IPS-20b (cell line): Measurements from ENCODE around the gene NFE2.
"Not testable (repeated sequence)": the region's sequence is repeated elsewhere in the genome, so short reads cannot be mapped to it uniquely, and the experiment has no call there.

Source experiments
- H3K27ac ChIP-seq: one replicate; pipeline ENCODE4 v1.5.1; 2013; ENCODE audit warnings: low read length
- H3K27me3 ChIP-seq: 2 replicates; pipeline ENCODE4 v1.6.1; 2013; ENCODE audit warnings: mild to moderate bottlenecking, low read length, inconsistent platforms; ENCODE audit not compliant: insufficient read depth
- H3K36me3 ChIP-seq: 2 replicates; pipeline ENCODE4 v1.6.1; 2013; ENCODE audit warnings: low read depth, mild to moderate bottlenecking, inconsistent platforms, low read length, moderate library complexity; ENCODE audit not compliant: insufficient read depth
- H3K4me1 ChIP-seq: 2 replicates; pipeline ENCODE4 v1.6.1; 2013; ENCODE audit warnings: mild to moderate bottlenecking, control low read depth, inconsistent platforms, low read length, moderate library complexity; ENCODE audit not compliant: insufficient read depth
- H3K4me3 ChIP-seq: 2 replicates; pipeline ENCODE4 v1.5.1; 2013; ENCODE audit warnings: mild to moderate bottlenecking, low read length, inconsistent platforms
- H3K9ac ChIP-seq: 2 replicates; pipeline ENCODE4 v1.6.1; 2013; ENCODE audit warnings: low read depth, mild to moderate bottlenecking, inconsistent platforms, low read length, moderate library complexity
- H3K9me3 ChIP-seq: 2 replicates; pipeline ENCODE4 v1.6.1; 2013; ENCODE audit warnings: mild to moderate bottlenecking, low read depth, low read length, inconsistent platforms; ENCODE audit not compliant: insufficient read depth

Gene NFE2

DNA sequence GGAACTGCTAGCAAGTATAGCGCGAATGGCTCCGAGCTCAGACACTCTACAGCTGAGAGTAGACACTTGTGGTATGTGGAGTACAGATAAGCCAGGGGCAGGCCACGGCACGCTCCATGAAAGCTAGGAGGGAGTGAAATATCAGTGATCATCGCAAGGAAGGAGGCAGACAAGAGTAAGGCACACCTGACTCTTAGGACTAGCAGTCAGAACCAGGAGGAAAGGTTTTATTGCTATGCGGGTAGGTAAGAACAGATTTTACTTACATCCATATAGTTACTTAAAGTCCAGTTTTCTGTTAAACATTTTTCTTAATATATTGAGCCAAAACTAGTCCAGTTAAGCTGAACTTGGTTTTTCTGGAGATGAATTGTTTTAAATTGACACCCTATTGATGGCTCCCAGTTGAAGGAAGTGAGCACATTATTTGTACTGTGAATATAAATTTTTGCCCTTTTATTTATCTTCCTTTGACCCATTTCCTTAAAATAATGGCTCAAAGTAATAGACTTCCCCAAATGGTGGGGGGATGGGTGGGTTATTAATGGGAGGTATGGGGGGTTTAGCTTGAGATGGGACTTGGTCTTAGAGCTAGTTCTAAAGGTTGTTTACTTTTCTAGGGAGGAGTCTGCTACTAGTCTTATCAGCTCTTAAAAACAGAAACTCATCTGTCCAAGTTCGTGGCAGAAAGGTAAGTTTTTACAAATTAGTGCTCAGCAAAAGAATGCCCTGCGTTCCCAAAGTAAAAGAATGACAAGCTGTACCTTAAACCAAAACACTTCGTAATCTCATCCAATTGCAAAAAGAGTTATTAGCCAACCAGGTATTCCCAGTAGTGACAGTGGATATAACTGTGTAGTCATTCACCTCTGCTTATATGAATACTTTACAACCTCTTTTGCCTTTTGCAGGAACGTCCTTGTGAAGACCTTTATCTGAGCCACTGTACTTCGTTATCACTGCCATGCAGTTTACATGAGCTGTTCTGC is 14.5 kb downstream of the NFE2 start:
- Histone ChIP-seq H3K9me3 (no peaks in the 10 kb centered on the region), H3K9ac (no peak overlapping the region; the same call in 1 of the 2 replicates), H3K4me3 (no peak overlapping the region), H3K27me3 (no peaks in the 10 kb centered on the region), H3K36me3 (peaks cover 70% of the 10 kb centered on the region), H3K4me1 (peaks cover 10% of the 10 kb centered on the region; the same call in 1 of the 2 replicates), H3K27ac (no peak overlapping the region)

DNA sequence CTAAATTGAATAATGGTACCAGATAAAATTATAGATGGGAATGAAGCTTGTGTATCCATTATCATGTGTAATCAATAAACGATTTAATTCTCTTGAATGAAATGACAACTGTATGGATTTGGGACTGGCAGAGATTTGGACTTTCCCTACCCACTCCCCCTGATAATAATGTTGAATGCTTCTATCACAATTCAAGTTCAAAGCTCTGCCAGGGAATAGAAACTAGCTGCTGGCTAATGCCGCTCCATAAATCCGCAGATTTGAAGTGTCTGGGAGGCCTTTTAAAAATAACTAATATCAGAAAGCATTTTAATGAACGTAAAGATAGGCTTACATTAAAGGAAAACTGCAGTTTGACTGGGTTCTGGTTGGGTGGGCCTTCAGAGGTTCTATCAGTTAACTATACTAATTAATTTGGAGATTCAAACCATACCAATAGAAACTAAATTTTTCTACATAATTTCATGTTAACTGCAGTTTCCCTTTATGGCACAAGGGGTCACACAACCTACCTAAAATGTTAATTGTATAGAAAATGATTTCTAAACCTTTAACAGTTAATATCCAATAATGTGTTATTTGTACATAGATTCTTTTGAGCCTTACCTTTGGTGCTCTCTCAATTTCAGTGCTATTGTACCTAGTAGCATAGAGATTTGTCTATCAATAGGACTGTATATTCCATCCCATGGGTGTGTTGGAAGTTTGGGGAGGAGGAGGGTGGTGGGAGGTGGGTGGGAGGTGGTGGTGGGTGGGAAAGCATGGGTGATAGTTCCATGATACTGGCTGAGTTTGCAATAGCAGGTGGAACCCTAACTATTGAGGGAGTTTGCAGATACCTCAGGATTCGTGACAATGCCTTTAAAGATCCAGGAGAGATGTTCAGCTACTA is 15.4 kb downstream of the NFE2 start:
- Histone ChIP-seq H3K27ac (no peak overlapping the region), H3K9ac (no peak overlapping the region; the same call in 1 of the 2 replicates), H3K4me1 (peaks cover 10% of the 10 kb centered on the region; the same call in 1 of the 2 replicates), H3K9me3 (no peaks in the 10 kb centered on the region), H3K4me3 (peak overlapping the region; percentile 53), H3K27me3 (no peaks in the 10 kb centered on the region), H3K36me3 (peaks cover 77% of the 10 kb centered on the region)

DNA sequence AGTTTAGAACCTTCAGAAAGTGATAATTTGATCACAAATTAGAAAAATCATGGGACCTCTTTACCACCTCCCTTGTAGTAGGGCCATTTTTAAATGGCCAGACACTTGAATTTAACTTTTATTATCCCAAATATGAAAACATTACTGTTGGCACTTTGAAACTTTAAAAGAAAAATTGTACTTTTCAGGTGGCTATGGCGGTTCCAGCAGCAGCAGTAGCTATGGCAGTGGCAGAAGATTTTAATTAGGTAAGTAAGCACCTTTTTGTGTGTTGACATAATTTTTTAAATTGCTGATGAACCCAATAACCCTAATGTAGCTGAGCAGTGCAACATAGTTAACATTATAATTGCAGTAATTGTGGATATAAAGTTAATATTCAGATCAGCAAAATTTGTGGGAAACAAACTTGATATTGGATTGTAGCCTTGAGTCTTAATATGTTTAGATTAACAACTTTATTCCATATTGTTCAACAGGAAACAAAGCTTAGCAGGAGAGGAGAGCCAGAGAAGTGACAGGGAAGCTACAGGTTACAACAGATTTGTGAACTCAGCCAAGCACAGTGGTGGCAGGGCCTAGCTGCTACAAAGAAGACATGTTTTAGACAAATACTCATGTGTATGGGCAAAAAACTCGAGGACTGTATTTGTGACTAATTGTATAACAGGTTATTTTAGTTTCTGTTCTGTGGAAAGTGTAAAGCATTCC is 16.6 kb downstream of the NFE2 start:
- H3K36me3 ChIP-seq, result peaks cover 77% of the 10 kb centered on the region
- not testable (repeated sequence) for H3K9me3 ChIP-seq, H3K4me1 ChIP-seq, H3K27ac ChIP-seq, H3K27me3 ChIP-seq
- H3K9ac ChIP-seq, result peak overlapping the region; percentile 100
- peak overlapping the region; percentile 94 for H3K4me3 ChIP-seq

DNA sequence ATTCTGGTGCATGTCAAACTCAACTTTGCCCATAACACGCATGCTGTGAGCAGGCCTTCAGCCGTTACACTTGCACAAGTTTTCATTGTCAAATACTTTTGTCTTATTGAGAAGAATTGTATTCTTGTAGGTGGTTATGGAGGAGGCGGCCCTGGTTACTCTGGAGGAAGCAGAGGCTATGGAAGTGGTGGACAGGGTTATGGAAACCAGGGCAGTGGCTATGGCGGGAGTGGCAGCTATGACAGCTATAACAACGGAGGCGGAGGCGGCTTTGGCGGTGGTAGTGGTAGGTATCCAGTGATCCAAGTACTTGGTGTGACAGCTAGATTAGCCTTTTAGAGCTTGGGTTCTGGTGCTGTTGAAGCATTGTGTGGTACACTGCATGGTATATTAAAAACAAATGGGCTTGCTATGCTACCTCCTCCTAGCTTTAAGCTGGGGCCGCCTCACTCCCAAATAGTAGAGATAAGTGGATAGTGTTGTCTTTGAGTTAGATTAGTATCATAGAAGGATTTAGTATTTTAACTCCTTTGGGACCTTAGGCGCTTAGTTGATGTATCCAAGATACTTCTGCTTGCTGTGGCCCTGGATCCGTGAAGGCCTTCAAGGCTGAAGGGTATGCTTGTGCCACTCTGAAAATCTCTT is 17.7 kb downstream of the NFE2 start:
- peaks cover 15% of the 10 kb centered on the region for H3K4me1 ChIP-seq
- no peak overlapping the region for H3K27ac ChIP-seq

DNA sequence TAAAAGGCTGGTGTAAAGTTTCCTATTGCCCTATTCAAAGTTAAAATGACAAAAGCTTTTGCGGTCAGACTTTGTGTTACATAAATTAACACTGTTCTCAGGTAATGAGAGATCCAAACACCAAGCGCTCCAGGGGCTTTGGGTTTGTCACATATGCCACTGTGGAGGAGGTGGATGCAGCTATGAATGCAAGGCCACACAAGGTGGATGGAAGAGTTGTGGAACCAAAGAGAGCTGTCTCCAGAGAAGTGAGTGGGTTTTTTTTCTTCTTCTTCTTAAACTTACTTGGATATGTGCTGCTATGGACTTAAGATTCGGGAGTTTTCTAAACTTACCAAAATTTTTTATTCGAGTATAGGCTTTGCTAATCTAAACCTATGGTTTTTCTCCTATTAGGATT is 19.1 kb downstream of the NFE2 start:
- Histone ChIP-seq H3K4me1 (peaks cover 20% of the 10 kb centered on the region), H3K4me3 (peak overlapping the region; percentile 94), H3K9ac (peak overlapping the region; percentile 100), H3K27ac (peak overlapping the region; percentile 85), H3K36me3 (peaks cover 75% of the 10 kb centered on the region)
- not testable (repeated sequence) for H3K27me3 ChIP-seq, H3K9me3 ChIP-seq

More for the DNA sequence above, 17.7 kb downstream of the NFE2 start:
- Histone ChIP-seq H3K27me3 (no peaks in the 10 kb centered on the region), H3K4me3 (peak overlapping the region; percentile 94), H3K9ac (peak overlapping the region; percentile 100; the same call in 1 of the 2 replicates), H3K9me3 (no peaks in the 10 kb centered on the region), H3K36me3 (peaks cover 81% of the 10 kb centered on the region)

DNA sequence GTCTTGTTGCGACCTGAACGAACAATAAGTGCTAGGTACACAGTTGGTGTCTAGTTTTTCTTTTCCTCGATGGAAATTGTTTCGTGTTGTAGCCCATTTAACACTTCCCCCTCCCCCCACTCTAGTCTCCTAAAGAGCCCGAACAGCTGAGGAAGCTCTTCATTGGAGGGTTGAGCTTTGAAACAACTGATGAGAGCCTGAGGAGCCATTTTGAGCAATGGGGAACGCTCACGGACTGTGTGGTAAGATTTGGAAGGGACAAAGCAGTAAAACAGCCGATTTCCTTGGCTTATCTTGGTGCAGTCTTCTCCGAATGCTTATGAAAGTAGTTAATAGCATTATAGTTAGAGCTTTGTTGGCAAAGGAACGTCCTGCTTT is 19.6 kb downstream of the NFE2 start:
- Histone ChIP-seq H3K4me3 (peak overlapping the region; percentile 94), H3K9ac (peak overlapping the region; percentile 100), H3K4me1 (peaks cover 20% of the 10 kb centered on the region), H3K27ac (peak overlapping the region; percentile 85), H3K36me3 (peaks cover 75% of the 10 kb centered on the region)
- H3K9me3 ChIP-seq, H3K27me3 ChIP-seq: not testable (repeated sequence)

DNA sequence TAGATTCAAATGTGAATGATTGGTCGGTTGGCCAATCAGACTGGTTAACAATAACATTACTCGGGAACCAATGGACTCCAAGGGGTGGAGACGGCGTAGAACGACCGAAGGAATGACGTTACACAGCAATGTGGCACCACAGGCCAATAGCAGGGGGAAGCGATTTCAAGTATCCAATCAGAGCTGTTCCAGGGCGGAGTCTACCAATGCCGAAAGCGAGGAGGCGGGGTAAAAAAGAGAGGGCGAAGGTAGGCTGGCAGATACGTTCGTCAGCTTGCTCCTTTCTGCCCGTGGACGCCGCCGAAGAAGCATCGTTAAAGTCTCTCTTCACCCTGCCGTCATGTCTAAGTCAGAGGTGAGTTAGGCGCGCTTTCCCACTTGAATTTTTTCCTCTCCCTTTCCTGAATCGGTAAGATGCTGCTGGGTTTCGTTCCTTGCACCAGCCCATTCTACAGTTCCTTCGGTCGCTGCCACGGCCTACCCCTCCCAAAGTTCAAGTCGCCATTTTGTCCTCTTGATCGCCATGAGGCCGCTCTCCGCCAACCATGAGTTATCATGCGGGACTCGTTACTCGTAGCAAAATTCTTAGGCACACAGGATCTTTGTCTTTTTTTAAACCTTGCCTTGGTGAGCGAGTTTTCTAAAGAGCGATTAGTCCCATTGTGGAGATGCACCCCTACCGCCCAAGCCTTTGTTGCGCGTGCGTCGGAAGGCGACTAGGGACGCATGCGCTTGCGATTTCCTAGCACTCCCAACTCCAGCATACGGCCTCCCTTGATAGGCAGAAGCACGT is 20.2 kb downstream of the NFE2 start, which contains the start of gene HNRNPA1:
TSS of gene HNRNPA1 (plus strand) at position 259 of the 793 bp plus-strand sequence. CDS start at position 341, 82 bp downstream.
- Histone ChIP-seq H3K36me3 (peaks cover 72% of the 10 kb centered on the region), H3K4me1 (peaks cover 20% of the 10 kb centered on the region)

DNA sequence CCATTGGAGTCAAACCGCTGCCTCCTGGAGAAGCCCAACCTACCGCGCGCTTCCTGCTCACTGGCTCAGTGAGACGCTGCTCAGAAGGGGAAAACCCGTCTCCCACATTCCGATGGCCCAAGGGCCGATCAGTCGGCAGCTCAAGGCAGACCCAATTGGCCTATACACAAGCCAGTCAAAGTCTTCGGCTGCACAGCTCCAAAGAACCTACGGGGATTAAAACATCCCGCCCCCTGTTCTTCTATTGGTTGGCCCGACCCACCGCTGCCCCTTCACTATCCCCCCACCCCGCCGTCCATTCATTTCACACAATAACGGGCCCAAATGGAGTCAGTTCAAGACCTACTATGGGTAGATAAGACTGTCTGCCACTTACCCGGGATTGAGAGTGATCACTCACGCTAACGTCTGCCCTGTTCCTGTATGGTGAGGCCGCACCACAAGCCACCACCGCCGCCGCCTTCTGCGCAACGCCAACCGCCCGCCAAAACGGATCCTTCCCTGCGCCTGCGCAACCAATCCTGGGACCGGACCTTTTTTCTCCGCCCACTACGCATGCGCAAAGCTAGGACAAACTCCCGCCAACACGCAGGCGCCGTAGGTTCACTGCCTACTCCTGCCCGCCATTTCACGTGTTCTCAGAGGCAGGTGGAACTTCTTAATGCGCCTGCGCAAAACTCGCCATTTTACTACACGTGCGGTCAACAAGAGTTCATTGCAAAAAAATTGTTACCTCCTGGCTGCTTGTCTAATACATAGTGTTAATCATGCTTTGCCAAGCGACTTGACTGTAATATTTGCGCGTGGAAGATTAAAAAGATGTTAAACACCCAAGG is 21.0 kb downstream of the NFE2 start, which contains the start of gene CBX5:
TSS of gene CBX5 (minus strand) at position 491 of the 836 bp plus-strand sequence. CDS start 22,472 bp downstream, outside the sequence.
- Histone ChIP-seq H3K4me1 (peaks cover 20% of the 10 kb centered on the region), H3K36me3 (peaks cover 64% of the 10 kb centered on the region), H3K9ac (peak within 1 kb of the TSS; percentile 100), H3K27ac (peak within 1 kb of the TSS; percentile 97), H3K4me3 (peak within 1 kb of the TSS; percentile 94), H3K9me3 (no peaks in the 10 kb centered on the region), H3K27me3 (no peaks in the 10 kb centered on the region)

More for the DNA sequence above, 20.2 kb downstream of the NFE2 start, which contains the start of gene HNRNPA1:
- Histone ChIP-seq H3K4me3 (peak within 1 kb of the TSS; percentile 94), H3K27me3 (no peaks in the 10 kb centered on the region), H3K9me3 (no peaks in the 10 kb centered on the region), H3K27ac (peak within 1 kb of the TSS; percentile 97), H3K9ac (peak within 1 kb of the TSS; percentile 100)

DNA sequence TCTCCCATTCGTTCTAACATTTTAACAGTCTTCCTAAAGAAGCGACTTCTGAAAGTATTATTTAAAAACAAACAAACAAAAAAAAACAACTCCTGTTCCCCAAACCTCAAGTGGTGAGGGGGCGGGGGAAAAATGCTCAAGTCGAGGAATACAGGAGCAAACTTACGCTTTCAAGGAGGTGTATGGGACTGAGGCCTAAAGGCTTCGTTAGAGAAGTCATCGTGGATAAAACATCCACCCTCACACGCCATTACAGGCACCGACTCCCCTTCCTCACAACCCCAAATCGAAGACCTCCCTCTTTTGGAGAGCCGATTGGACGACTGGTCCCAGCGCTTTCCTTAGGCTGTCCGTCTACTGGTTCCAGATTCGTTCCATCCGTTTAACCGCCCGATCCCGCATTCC is 21.6 kb downstream of the NFE2 start:
- Histone ChIP-seq H3K27ac (peak overlapping the region; percentile 97), H3K4me3 (peak overlapping the region; percentile 94), H3K27me3 (no peaks in the 10 kb centered on the region), H3K9me3 (no peaks in the 10 kb centered on the region), H3K4me1 (peaks cover 20% of the 10 kb centered on the region), H3K9ac (peak overlapping the region; percentile 100), H3K36me3 (peaks cover 61% of the 10 kb centered on the region)
